Spleen (tissue), 7 donors: ENCODE results near the gene HOXA10.
A peak's percentile ranks its signal among the peaks of the same experiment; 100 is the strongest.

ENCODE experiments used
- CTCF ChIP-seq, 11 experiments: fragments of 200-600 bp in 7 of 11; fragments of 450-650 bp in 4 of 11; sonication (generic) in 4 of 11; IDR thresholded peaks in 8 of 11; conservative IDR thresholded peaks in 3 of 11; 1 replicate in 7 of 11; 2 replicates in 4 of 11; pipeline versions ENCODE4 v1.4.0 to v1.8.0; 2016 to 2021; ENCODE audit warnings: antibody characterized with exemption in 11 of 11, inconsistent platforms in 4 of 11, mild to moderate bottlenecking in 1 of 11
- POLR2AphosphoS5 ChIP-seq, 3 donors: sonication (generic); formaldehyde crosslinking; IDR thresholded peaks; one replicate each; pipeline ENCODE4 v1.5.1; 2017; ENCODE audit warnings: antibody characterized with exemption in 3 of 3
- donor health status: DM: no; HTN: no; CAD: no; lungs with moderate emphysema.
- donor health status: DM: no; HTN: no; CAD: no.
- donor health status: DM: no; HTN: no; CAD: no.

- TF ChIP-seq CTCF (IDR thresholded peaks at IDR 0.05 in 8 of 11, conservative IDR thresholded peaks at IDR 0.05 in 3 of 11) (peak; percentile 30 to 84 (median 66)), POLR2AphosphoS5 (IDR thresholded peaks at IDR 0.05) (no peak)
Measured at GRCh38 chr7:27210441-27211083, 36.4 kb upstream of the HOXA10 start.
